ENCODE measurements around the gene SYT5.
"Not testable (repeated sequence)": the region's sequence is repeated elsewhere in the genome, so short reads cannot be mapped to it uniquely, and the experiment has no call there.

The SYT5 gene

GRCh38 chr19:55166530-55167268 lies 13.4 kb downstream of the SYT5 start, which contains the start of gene DNAAF3:
TSS of gene DNAAF3 (minus strand) at chr19:55166613. CDS start at chr19:55166413, 200 bp downstream.
- DNase-seq = peak in 2 of 4 experiments; percentile 29 to 38

GRCh38 chr19:55165952-55166529 lies 14.0 kb downstream of the SYT5 start:
- DNase-seq = peak in 1 of 4 experiments; percentile 22

- DNase-seq = no peak
Observed at GRCh38 chr19:55161571-55162322, 18.3 kb downstream of the SYT5 start.

DNA sequence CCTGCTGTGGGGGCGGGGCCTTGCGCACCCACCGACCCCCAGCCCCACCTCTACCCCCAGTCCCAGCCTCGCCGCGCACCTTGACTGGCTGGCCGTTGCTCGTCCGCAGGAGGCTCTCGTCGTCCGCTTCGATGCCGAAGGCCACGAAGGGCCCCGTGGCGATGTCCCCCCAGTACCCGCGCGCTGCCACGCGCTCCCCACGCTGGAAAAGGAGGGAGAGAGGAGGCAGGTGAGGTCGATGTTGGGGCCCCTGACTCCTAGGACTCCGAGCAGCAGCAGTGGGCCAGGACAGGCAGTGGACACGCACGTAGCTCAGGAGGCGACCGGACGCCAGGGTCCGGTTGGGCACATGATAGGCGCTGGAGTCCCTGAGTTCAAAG lies 19.1 kb downstream of the SYT5 start:
- no peak for DNase-seq

DNA sequence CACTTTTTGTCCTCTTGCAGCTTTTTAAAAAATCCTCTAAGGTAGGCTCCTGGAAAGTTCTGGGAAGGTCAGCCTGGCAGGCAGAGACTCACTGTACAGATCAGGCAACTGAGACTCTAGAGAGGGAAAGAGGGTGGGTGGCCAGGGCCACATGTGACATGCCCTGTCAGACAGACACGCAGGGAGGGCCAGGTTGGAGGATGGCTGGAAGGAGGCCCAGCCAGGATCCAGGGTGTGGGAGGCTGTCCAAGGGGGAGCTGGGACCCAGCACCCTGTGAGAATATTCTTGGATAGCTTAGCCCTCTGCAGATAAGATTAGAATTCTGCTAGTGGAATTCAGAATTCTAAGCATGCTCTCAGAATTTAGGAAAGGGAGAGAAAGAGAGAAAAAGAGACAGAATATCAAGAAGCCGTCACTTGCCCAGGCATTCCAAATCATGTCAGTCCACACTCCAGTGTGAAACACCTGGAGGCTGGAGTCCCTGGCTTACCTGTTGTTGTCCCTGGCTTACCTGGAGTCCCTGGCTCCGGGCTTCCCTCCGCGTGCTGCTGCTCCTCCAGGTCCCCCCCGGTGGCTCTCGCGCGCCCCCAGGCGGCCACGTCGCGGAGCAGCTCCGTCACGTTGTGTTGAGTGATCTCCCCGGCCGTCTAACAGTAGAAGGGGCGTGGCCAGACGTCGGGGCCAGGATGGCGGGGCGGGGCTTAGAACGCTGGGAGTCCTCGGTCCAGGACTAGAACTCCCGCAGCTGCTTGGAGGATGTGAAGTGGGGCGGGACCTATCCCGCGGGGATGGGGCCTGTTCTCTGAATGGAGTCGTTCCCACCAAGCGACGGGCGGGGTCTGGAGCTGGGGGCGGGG lies 19.7 kb downstream of the SYT5 start:
- peak; percentile 60 to 78 (median 75) for DNase-seq

- no peak for DNase-seq
Observed at GRCh38 chr19:55158848-55159749, 21.0 kb downstream of the SYT5 start.

- DNase-seq = no peak
Observed at GRCh38 chr19:55158423-55158822, 21.7 kb downstream of the SYT5 start.

DNA sequence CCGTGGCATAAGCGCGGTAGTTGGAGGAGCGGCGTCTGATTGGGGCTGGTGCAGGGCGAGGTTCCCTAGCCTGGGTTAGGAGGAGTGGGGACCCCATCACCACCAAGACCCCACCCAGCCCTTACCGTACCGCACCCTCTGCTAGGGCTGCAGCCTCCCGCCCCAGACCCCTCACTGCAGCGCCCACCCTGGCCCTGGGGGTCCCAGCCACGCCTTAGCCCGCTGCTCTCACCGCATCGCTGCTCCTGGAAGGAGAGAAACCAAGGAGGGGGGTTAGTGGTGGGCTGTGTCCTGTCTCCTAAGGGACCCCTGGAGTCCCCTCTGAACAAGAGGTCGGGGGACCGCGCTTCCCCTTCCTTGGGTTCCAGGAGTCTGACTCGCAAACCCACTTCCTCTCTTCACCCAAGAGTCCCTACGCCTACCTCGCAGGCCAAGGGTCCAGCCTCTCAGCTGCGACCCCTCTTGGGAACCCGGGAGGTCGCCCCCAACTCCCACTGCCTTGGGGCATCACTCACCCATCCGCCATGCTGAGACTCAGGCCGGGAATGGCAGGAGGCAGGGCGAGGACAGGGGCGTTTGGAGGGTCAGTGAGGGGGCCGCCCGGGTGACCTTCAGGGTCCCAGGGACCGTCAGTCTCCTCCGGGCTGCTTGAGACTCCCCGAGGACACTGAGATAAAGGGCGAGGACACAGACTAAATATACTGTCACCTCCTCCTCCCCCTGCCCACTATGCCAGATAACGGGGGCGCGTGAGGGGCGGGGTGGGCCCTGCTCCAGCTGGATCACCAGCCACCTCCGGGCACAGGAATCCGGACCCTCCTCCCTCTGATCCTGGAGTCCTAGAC lies 22.8 kb downstream of the SYT5 start, which contains the start of gene TNNI3:
TNNI3 (minus strand) TSS at position 669 of the 845 bp plus-strand sequence; CDS start at position 526, 143 bp downstream.
- no peak for DNase-seq

DNA sequence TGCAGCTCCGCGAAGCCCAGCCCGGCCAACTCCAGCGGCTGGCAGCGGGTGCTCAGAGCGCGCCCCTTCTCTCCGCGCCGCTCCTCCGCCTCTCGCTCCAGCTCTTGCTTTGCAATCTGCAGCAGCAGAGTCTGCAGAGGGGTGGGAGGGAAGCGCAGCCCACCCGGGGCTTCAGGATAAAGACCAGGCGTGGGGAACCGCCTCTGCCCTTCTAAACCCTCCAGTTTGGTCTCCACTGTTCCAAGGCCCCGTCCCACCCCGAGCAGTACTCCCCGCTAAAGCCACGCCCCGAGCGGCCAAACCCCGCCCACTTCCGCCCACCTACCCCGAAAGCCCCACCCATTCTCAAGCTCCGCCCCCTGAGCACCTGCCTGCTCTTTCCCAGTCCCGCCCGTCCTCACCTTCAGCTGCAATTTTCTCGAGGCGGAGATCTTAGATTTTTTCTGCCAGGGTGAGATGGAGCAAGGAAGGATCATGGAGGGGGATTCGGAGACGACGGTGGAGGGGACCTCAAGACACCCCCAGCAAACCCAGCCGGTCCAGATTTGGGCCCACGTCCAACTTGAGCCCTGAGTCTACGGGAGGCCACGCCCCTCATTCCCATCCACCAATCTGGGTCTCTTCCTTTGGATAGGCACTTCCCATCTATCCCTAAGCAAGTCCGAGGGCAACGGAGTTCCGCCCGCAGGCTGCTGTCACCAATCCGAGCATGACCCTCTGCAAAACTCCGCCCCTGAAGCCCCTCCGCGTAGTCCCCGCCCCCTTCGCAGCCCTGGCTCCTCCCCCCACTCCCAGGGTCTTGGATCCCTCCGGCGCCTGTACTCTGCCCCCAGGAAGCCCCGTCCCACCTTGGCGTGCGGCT lies 23.7 kb downstream of the SYT5 start:
- DNase-seq = peak in 1 of 4 experiments; percentile 34

GRCh38 chr19:55155784-55156183 lies 24.3 kb downstream of the SYT5 start:
- DNase-seq = not testable (repeated sequence)

DNA sequence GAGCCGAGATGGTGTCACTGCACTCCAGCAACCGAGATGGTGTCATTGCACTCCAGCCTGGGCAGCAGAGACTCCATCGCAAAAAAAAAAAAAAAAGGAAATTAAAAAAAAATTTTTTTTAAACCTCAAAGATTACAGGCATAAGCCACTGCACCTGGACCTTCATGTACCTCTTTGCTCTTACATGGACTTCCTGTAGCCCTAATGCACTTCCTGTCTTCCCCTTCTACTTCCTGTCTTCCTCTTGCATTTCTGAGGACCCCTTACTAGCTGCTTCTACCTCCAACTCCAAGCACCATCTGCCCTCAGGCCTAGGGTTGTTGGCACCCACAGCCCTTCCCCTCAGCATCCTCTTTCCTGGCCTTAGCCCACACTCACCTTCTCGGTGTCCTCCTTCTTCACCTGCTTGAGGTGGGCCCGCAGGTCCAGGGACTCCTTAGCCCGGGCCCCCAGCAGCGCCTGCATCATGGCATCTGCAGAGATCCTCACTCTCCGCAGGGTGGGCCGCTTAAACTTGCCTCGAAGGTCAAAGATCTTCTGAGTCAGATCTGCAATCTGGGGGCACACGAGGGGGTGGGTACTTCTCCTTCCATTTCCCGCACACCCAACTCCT lies 26.3 kb downstream of the SYT5 start:
- DNase-seq = no peak

DNA sequence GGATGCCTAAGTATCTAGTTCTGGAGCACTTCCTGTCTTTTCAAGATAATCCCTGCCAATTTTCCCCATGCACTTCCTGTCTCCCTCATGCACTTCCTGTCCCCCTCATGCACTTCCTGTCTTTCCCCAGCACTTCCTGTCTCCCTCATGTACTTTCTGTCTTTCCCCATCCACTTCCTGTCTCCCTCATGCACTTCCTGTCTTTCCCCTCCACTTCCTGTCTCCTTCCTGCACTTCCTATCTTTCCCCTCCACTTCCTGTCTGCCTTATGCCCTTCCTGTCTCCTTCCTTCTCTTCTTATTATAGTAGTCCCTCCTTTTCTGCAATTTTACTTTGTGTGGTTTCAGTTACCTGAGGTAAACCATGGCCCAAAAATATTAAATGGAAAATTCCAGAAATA lies 28.1 kb downstream of the SYT5 start:
- no peak for DNase-seq

DNA sequence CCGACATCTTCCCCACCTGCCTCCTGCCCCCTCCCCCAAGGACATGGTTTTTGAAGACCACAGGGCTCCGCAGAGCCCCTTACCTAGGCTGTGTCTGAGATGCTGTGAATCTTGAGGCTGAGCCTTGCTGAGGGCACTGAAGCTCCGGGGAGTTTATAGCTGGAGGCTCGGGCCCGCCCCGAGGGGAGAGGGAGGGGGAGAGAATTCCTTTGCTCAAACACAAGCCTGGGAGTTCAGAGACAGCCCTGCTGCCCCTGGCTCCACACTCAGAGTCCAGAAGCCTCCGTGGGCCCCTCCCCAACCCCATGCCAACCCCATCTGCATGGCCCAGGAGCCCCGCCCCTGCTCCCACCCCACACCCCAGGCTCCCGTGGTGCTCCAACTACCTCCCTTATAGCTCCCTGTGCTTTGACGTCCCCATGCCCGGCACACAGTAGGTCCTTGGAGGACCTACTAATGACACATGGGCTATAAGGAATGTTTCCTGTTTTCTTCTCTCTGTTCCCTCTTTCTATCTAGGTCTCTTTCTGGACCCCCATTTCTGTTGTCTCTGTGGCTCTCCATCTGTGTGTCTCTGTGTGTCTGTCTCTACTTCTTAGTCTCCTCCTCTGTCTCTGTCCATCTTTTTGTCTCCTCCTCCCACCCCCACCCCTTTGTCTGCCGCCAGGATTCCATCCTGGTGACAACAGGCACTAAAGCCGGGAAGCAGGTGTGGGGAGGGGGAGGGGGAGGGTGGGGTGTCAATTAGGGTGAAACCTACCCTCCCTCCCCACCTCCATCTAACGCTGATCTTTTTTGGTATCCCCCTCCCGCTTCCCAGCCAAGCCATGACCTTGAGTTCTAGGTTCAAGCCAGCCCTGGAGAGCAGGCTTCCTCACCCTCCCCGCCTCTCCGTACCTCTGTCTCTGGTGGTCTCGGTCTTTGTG lies 30.7 kb downstream of the SYT5 start, which contains the start of gene TNNT1:
TNNT1 (minus strand) TSS at position 129 of the 926 bp plus-strand sequence. CDS start 2,049 bp downstream, outside the sequence.
- DNase-seq = no peak

- DNase-seq = no peak
Observed at GRCh38 chr19:55147545-55148251, 32.4 kb downstream of the SYT5 start.

GRCh38 chr19:55146705-55147273 lies 33.3 kb downstream of the SYT5 start:
- no peak for DNase-seq

- peak in 1 of 4 experiments; percentile 5 for DNase-seq
Observed at GRCh38 chr19:55146078-55146704, 33.9 kb downstream of the SYT5 start.

All from activated naive CD4-positive, alpha-beta T cell (primary cell).